ENCODE data around the gene SNRPB2.

Gene SNRPB2

GRCh38 chr20:16740365-16741072 lies 10.7 kb downstream of the SNRPB2 start:
- Histone ChIP-seq H3K36me3 (ENCODE audit: insufficient read depth, low read length) (peaks cover 58% of the 10 kb centered on the region), H3K4me3 (ENCODE audit: low read depth in 1 of 2, low read length in 2 of 2) (no peak overlapping the region), H3K9me3 (ENCODE audit: low read length) (no peaks in the 10 kb centered on the region), H3K27me3 (ENCODE audit: control insufficient read depth in 1 of 2, insufficient read depth in 2 of 2, low read length in 2 of 2) (no peaks in the 10 kb centered on the region), H3K9ac (ENCODE audit: low read length) (no peak overlapping the region), H3K27ac (ENCODE audit: low read depth, low read length) (no peak overlapping the region), H3K4me1 (ENCODE audit: insufficient read depth, low read length) (no peaks in the 10 kb centered on the region)

- H3K4me1 ChIP-seq (ENCODE audit: insufficient read depth, low read length) = no peaks in the 10 kb centered on the region
- no peaks in the 10 kb centered on the region for H3K27me3 ChIP-seq (ENCODE audit: control insufficient read depth in 1 of 2, insufficient read depth in 2 of 2, low read length in 2 of 2)
- H3K9me3 ChIP-seq (ENCODE audit: low read length) = no peaks in the 10 kb centered on the region
- peaks cover 29% of the 10 kb centered on the region for H3K36me3 ChIP-seq (ENCODE audit: insufficient read depth, low read length)
- H3K27ac ChIP-seq (ENCODE audit: low read depth, low read length) = no peak overlapping the region
- H3K9ac ChIP-seq (ENCODE audit: low read length) = no peak overlapping the region
- H3K4me3 ChIP-seq (ENCODE audit: low read depth in 1 of 2, low read length in 2 of 2) = no peak overlapping the region
These were observed 14.5 kb downstream of the SNRPB2 start for GRCh38 chr20:16744178-16744807.

GRCh38 chr20:16745204-16745603 lies 15.4 kb downstream of the SNRPB2 start:
- Histone ChIP-seq H3K9me3 (ENCODE audit: low read length) (no peaks in the 10 kb centered on the region), H3K4me1 (ENCODE audit: insufficient read depth, low read length) (no peaks in the 10 kb centered on the region), H3K27ac (ENCODE audit: low read depth, low read length) (no peak overlapping the region), H3K27me3 (ENCODE audit: control insufficient read depth in 1 of 2, insufficient read depth in 2 of 2, low read length in 2 of 2) (no peaks in the 10 kb centered on the region), H3K36me3 (ENCODE audit: insufficient read depth, low read length) (peaks cover 21% of the 10 kb centered on the region), H3K4me3 (ENCODE audit: low read depth in 1 of 2, low read length in 2 of 2) (no peak overlapping the region), H3K9ac (ENCODE audit: low read length) (no peak overlapping the region)

GRCh38 chr20:16747291-16747811 lies 17.5 kb downstream of the SNRPB2 start:
- Histone ChIP-seq H3K36me3 (ENCODE audit: insufficient read depth, low read length) (no peaks in the 10 kb centered on the region), H3K27me3 (ENCODE audit: control insufficient read depth in 1 of 2, insufficient read depth in 2 of 2, low read length in 2 of 2) (no peaks in the 10 kb centered on the region), H3K9ac (ENCODE audit: low read length) (no peak overlapping the region), H3K27ac (ENCODE audit: low read depth, low read length) (no peak overlapping the region), H3K9me3 (ENCODE audit: low read length) (no peaks in the 10 kb centered on the region), H3K4me1 (ENCODE audit: insufficient read depth, low read length) (no peaks in the 10 kb centered on the region), H3K4me3 (ENCODE audit: low read depth in 1 of 2, low read length in 2 of 2) (no peak overlapping the region)

- Histone ChIP-seq H3K27ac (ENCODE audit: low read depth, low read length) (no peak within 1 kb of the TSS), H3K4me1 (ENCODE audit: insufficient read depth, low read length) (no peaks in the 10 kb centered on the region), H3K27me3 (ENCODE audit: control insufficient read depth in 1 of 2, insufficient read depth in 2 of 2, low read length in 2 of 2) (no peaks in the 10 kb centered on the region), H3K4me3 (ENCODE audit: low read depth in 1 of 2, low read length in 2 of 2) (no peak within 1 kb of the TSS), H3K36me3 (ENCODE audit: insufficient read depth, low read length) (no peaks in the 10 kb centered on the region), H3K9ac (ENCODE audit: low read length) (no peak within 1 kb of the TSS), H3K9me3 (ENCODE audit: low read length) (no peaks in the 10 kb centered on the region)
These were observed 18.6 kb downstream of the SNRPB2 start, which contains the start of gene OTOR for GRCh38 chr20:16748308-16748900. Gene OTOR, plus strand, starts transcription at chr20:16748358. Its CDS starts 44 bp downstream, at chr20:16748402.

- H3K4me3 ChIP-seq (ENCODE audit: low read depth in 1 of 2, low read length in 2 of 2) = no peak overlapping the region
- no peaks in the 10 kb centered on the region for H3K27me3 ChIP-seq (ENCODE audit: control insufficient read depth in 1 of 2, insufficient read depth in 2 of 2, low read length in 2 of 2)
- no peaks in the 10 kb centered on the region for H3K4me1 ChIP-seq (ENCODE audit: insufficient read depth, low read length)
- no peak overlapping the region for H3K9ac ChIP-seq (ENCODE audit: low read length)
- H3K9me3 ChIP-seq (ENCODE audit: low read length) = no peaks in the 10 kb centered on the region
- H3K36me3 ChIP-seq (ENCODE audit: insufficient read depth, low read length) = no peaks in the 10 kb centered on the region
- H3K27ac ChIP-seq (ENCODE audit: low read depth, low read length) = no peak overlapping the region
These were observed 19.7 kb downstream of the SNRPB2 start for GRCh38 chr20:16749573-16749972.

- H3K4me3 ChIP-seq (ENCODE audit: low read depth in 1 of 2, low read length in 2 of 2) = no peak overlapping the region
- H3K27me3 ChIP-seq (ENCODE audit: control insufficient read depth in 1 of 2, insufficient read depth in 2 of 2, low read length in 2 of 2) = no peaks in the 10 kb centered on the region
- H3K9ac ChIP-seq (ENCODE audit: low read length) = no peak overlapping the region
- no peak overlapping the region for H3K27ac ChIP-seq (ENCODE audit: low read depth, low read length)
- no peaks in the 10 kb centered on the region for H3K9me3 ChIP-seq (ENCODE audit: low read length)
- no peaks in the 10 kb centered on the region for H3K36me3 ChIP-seq (ENCODE audit: insufficient read depth, low read length)
- H3K4me1 ChIP-seq (ENCODE audit: insufficient read depth, low read length) = no peaks in the 10 kb centered on the region
These were observed 22.3 kb downstream of the SNRPB2 start for GRCh38 chr20:16752082-16752481.

GRCh38 chr20:16752901-16753300 lies 23.1 kb downstream of the SNRPB2 start:
- no peak overlapping the region for H3K9ac ChIP-seq (ENCODE audit: low read length)
- H3K4me3 ChIP-seq (ENCODE audit: low read depth in 1 of 2, low read length in 2 of 2) = no peak overlapping the region
- H3K36me3 ChIP-seq (ENCODE audit: insufficient read depth, low read length) = no peaks in the 10 kb centered on the region
- H3K27ac ChIP-seq (ENCODE audit: low read depth, low read length) = no peak overlapping the region
- no peaks in the 10 kb centered on the region for H3K27me3 ChIP-seq (ENCODE audit: control insufficient read depth in 1 of 2, insufficient read depth in 2 of 2, low read length in 2 of 2)
- H3K9me3 ChIP-seq (ENCODE audit: low read length) = no peaks in the 10 kb centered on the region
- no peaks in the 10 kb centered on the region for H3K4me1 ChIP-seq (ENCODE audit: insufficient read depth, low read length)

GRCh38 chr20:16758454-16759180 lies 28.8 kb downstream of the SNRPB2 start:
- no peaks in the 10 kb centered on the region for H3K4me1 ChIP-seq (ENCODE audit: insufficient read depth, low read length)
- H3K9me3 ChIP-seq (ENCODE audit: low read length) = no peaks in the 10 kb centered on the region
- no peaks in the 10 kb centered on the region for H3K36me3 ChIP-seq (ENCODE audit: insufficient read depth, low read length)
- H3K4me3 ChIP-seq (ENCODE audit: low read depth in 1 of 2, low read length in 2 of 2) = no peak overlapping the region
- H3K27ac ChIP-seq (ENCODE audit: low read depth, low read length) = no peak overlapping the region
- no peak overlapping the region for H3K9ac ChIP-seq (ENCODE audit: low read length)
- no peaks in the 10 kb centered on the region for H3K27me3 ChIP-seq (ENCODE audit: control insufficient read depth in 1 of 2, insufficient read depth in 2 of 2, low read length in 2 of 2)

- H3K27ac ChIP-seq (ENCODE audit: low read depth, low read length) = no peak overlapping the region
- H3K36me3 ChIP-seq (ENCODE audit: insufficient read depth, low read length) = no peaks in the 10 kb centered on the region
- H3K9me3 ChIP-seq (ENCODE audit: low read length) = no peaks in the 10 kb centered on the region
- no peaks in the 10 kb centered on the region for H3K4me1 ChIP-seq (ENCODE audit: insufficient read depth, low read length)
- H3K9ac ChIP-seq (ENCODE audit: low read length) = no peak overlapping the region
- H3K4me3 ChIP-seq (ENCODE audit: low read depth in 1 of 2, low read length in 2 of 2) = no peak overlapping the region
- H3K27me3 ChIP-seq (ENCODE audit: control insufficient read depth in 1 of 2, insufficient read depth in 2 of 2, low read length in 2 of 2) = no peaks in the 10 kb centered on the region
These were observed 29.3 kb downstream of the SNRPB2 start for GRCh38 chr20:16759181-16759563.
